Activated gamma-delta T cell treated with Interleukin-2 at 50 U/mL for 16 hours (primary cell): Measurements from ENCODE around the gene SLC2A5.
"Not testable (repeated sequence)": the region's sequence is repeated elsewhere in the genome, so short reads cannot be mapped to it uniquely, and the experiment has no call there.

ENCODE experiments used
- DNase-seq: peaks from one replicate; pipeline ENCODE4 v3.0.0-alpha.2; 2020

SLC2A5 gene

DNA sequence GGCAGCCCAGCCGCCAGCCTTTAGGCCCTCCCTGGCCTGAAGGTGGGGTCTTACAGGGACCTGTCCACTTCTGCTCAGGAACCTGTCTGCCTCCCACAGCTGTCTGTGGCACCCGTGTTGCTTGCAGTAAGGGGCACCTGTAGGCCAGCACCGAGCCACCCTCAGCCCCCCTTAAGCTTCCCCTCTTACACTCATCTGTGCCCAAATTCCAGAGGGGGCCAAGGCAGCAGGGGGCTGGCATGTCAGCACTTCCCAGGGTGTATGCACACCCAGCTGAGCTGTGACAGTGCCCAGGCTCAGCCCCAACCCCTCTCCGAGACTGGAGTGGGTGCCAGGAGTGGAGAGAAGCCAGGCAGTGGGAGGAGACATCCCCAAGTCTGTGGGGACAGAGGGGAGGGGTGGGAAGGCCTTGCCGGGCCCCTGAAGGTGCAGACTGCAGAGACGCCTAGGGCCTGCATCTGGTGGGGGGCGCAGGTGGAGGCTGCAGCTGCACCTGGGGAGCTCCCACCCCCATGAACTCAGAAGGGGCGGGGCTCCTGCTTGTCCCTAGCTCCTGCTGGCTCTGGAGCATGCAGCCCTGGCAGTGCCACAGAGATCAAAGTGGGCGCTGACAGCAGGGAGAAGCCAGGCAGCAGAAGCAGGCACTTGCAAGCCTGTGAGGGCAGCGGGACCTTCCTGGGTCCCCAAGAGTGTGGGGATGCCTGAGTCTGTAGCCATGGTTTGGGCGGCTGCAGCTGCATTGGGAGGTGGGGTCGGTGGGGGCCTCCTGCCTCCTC, 37.8 kb downstream of the SLC2A5 start:
- DNase-seq: no peak

DNA sequence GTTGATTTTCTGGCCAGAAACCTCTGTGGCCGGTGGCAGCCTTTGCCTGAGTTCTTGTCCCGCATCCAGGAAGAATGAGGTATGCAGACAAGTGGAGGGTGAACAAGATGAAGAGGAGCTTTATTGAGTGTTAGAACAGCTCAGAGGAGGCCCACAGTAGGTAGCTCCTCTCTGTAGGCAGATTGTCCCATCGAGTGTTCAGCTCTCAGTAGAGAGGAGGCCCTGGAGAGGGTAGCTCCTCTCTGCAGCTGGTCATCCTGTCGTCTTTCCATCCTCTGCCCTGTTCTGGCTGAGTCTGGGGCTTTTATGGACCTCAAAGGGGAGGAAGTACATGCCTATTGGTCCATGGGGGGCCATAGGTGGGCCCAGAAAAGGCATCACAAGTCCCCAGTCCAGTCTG, 38.4 kb downstream of the SLC2A5 start:
- not testable (repeated sequence) for DNase-seq

DNA sequence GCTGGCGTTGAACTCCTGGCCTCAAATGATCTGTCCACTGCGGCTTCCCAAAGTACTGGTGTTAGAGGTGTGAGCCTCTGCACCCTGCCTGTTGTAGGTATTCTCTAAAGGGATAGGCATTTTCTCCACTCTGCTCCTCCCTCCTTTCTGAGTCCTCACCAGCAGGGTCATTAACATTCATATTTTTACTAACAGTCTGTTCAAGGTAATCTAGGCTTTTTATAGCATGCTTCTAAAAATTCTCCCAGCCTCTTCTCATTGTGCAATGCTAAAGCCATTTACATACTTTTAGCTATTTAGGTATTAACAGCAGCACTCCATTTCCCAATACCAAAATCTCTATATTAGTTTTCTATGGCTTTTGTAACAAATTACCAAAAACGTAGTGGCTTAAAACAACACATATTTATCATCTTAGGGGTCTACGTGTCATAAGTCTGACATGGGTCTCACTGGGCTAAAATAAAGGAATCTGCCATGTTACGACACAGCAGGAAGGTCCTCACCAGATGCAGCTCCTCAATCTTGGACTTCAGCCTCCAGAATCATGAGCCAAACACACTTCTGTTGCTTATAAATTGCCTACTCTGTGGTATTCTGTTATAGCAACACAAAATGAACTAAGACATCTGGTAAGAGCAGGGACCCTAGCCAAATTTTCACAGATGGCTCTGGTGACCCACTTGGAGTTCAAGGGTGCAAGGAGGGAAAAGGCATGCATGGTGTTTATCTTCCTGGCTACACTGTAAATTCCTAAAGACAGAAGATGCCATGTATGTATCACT, 40.3 kb downstream of the SLC2A5 start:
- no peak for DNase-seq

DNA sequence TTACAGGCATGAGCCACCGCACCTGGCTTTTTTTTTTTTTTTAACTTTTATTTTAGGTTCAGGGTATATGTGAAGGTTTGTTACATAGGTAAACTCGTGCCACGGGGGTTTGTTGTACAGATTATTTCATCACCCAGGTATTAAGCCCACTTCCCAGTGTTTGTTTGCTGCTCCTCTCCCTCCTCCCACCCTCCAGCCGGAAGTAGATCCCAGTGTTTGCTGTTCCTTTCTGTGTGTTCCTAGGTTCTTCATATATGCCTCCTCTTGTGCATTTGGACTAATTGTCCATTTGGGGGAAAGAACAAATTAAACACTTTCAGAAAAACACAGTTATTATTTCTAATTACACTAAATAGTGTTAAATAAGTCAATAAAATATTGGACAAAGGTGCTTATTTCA, 42.1 kb downstream of the SLC2A5 start:
- no peak for DNase-seq

DNA sequence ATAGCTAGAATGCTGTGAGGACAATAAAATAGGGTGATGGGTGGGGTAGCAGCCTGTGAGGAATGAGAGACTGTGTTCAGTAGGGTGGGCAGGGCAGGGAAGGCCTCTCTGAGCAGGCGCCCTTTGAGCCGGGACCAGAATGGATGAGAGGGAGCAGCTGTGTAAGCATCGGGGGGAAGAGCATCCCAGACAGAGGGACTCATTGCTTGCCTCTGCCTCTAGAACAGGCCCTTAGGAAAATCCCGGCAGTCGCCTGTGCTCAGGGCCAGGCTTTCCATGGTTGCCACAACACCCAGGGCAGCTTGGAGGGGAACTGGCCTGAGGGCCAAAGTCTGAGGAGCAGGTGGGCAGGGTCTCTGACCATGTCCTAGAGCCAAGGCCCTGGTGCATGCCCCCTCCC, 44.0 kb downstream of the SLC2A5 start:
- no peak for DNase-seq

DNA sequence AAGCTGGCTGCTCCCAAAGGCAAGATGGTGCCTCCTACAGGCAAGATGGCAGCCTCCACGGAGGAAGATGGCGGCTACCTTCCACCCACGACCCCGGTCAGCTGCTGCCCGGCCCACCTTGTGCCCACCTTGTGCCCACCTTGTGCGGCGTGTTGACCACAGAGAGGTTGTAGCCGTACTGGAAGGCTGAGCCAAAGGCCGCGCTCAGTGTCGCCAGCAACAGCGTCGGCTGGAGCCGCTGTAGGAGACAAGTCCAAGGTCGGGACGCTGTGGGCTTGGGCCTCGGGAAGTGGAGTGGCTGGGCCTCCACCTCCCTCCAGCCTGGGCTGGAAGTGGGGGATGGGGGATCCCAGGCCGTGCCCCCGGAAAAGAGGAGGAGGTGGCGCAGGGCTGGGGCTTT, 44.6 kb downstream of the SLC2A5 start:
- DNase-seq: no peak

DNA sequence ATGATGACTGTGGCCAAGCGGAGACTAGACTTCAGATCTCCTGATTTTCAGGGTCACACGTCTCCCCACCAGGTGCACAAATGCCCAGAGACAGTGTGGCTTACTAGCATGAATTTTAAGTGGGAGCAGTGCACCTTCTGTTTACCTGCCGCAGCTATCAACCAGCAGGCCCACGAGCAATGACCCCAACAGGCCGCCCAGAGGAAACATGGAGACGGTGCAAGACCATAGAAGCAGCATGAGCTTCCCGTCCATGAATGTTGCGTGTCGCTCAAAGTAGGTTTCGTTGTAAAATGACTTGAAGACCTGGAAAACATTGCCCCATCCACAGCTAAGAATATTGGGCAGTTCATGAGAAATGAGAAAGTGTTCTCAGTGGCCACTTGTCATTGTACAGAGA, 46.7 kb downstream of the SLC2A5 start:
- no peak for DNase-seq

DNA sequence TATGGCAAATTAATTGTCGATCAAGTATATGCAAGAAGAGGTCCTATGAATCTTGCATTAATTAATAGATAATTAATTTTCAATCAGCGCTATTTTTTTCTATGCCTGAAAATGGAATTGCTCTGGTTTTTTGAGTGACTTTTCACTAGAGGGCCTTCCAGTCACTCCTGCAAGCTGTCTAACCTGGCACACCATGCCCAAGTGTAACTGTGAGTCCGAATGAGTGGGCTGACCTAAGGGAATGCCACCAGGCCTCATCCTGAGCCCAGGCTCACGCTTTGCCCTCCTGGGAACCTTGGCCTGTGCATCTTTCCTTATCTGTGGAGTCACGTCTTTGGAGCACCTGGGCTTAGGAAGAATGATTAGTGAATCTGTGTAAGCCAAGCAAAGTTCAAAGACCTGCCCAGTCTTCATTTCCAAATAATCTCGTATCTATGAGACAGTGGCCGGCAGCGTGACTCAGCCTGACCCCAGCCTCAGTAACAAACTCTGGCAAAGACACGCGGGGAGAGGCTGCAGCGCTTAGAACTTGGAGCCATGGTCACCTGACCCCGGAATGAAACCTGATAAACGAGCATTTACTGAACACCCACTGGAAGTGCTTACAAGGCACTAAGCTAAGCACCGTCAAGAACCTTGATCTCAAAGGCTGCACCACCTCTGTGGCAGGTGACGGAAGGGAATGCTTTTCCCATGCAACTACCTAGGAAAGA, 47.3 kb downstream of the SLC2A5 start:
- not testable (repeated sequence) for DNase-seq

DNA sequence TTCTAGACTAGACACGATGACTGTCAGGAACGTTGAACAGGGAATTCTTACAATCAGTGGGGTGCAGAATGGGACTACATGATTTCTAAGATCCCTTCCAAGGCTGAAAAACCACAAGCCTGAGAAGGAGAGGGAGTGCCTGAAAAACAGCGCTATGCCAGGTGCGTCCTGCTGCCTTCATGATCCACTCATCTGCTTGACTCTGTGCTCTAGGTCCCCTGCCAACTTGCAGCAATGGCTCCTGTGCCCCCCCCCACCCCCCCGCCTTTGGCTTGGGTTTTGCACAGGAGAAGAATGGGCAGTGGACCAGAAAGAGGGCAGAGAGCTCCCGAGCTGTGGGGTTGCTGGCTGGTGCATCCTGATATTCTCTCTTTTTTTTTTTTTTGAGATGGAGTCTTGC, 49.1 kb downstream of the SLC2A5 start:
- no peak for DNase-seq

DNA sequence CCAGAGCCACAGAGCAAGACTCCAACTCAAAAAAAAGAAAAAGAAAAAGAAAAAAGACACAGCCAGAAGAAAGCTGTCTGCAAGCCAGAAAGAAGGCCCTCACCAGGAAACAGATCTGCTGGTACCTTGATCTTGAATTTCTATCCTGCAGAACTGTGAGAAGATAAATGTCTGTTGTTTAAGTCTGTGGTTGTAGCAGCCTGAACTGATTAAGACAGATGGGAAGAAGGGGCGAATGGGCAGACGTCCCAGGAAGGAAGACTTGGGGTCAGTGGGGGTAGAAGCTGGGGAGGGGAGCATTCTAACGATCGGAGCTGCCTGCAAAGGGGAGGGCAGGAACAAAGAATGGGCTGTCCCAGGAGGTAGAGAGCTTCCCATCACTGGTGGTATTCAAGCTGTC, 49.5 kb downstream of the SLC2A5 start:
- DNase-seq: no peak

DNA sequence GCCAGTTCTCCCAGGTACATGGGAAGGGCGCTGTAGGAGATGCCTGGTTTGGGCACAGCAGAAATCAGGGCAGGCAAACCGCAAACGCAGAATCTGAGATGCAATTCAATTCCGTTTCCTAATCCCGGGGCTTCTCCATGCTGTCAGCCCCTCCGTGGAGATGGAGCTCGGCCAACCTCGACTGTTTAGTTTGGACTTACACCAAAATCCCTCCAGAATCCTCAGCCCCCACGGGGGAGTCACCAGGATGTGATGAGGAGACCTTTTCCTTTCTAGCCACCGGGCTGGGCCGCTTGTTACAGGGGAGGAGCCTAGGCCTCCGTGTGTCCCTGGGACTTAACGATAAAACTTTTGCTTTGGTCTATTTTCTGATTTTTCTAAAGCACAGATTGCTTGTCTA, 51.1 kb downstream of the SLC2A5 start:
- DNase-seq: no peak

DNA sequence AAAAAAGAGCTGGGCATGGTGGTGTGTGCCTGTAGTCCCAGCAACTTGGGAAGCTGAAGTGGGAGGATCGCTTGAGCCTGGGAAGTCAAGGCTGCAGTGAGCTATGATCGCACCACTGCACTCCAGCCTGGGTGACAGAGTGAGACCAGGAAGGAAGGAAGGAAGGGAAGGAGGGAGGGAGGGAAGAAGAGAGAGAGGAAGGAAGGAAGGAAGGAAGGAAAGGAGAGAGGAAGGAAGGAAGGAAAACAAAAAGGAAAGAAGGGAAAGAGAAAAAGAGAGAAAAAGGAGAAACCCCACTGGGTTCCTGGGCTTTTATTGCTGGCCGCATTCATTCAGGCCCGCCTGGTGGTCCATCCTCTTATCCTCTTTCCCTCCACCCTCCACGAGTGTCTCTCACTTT, 53.0 kb downstream of the SLC2A5 start:
- no peak for DNase-seq

DNA sequence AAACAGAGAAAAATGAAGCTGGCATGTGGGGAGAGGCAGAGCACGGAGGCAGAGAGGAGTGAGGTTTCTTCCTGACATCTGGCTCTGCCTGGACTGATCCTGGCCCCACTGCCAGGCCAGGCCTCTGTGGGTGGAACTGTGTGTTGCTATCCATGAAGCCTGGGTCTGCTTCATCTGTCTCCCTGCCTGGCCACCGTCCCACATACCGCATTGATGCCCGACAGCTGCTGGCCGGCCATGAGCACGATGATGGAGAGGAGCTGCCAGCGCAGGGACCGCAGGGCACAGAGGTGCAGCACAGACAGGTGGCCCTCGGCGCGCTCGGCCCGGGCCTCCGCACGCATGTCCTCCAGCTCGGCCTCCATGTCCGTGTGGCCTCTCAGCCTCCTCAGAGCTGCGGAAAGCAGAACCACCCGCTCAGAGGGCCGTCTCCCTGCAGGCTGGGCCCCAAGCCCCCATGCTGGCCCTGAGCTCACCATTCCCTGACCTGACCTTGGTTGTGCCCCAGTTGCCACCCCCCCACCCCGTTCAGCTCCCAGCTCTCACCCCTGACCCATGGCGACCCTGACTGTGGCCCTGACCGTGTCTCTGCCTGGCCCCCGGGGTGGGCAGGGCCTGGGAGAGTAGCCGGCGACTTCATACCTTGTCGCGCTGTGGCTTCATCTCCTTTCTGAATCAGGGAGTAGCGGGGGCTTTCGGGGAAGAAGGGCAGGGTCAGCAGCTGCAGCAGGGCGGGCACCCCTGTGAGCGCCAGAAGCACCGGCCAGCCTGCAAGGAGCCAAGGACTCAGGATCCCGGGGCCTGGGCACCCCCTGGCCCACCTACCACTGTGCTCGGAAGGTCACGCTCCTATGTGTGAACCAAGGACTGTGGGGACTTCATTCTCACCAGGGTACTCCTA, 54.7 kb downstream of the SLC2A5 start:
- DNase-seq: no peak

DNA sequence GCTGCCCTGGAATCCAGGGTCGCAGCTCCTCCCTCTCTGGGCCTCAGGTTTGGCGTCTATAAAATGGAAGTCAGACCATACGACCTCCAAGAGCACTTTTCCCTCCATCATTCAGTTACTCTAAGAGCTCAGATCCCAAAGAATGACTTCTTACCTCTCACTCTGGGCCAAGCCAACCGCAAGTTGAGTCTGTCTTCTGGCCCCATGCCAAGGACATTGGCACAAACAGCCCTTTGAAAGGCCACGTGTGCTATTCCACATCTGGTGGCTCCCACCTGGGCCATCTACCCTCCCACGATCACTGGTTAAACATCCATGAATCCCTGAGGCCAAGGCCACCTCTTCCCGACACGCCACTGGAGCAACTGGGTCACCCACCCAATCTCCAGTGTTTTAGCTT, 55.6 kb downstream of the SLC2A5 start:
- no peak for DNase-seq

DNA sequence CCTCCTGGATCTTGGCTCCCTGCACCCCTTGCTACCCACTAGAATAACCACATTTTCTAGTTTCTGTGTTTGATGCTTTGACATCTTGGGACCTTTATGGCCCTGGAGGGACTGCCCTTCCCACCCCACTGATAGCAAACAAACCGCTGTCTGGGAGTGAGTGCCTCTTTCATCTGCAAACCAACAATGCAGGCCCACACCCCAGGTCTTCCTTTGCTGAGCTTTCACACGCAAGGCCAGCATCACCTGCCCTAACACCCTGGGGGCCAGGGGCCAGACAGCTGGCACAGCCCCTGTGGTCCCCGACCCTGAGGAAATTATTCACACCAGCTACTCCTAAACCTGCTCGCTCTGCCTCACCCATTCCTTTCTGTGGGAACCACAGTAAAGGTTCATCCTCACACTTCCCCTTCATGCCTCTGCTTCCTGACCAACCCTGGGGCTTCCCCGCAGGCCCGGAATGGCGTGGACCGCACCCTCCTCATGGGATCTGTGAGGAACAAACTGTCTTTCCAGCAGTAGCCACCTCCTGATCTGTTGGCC, 58.6 kb downstream of the SLC2A5 start:
- no peak for DNase-seq

DNA sequence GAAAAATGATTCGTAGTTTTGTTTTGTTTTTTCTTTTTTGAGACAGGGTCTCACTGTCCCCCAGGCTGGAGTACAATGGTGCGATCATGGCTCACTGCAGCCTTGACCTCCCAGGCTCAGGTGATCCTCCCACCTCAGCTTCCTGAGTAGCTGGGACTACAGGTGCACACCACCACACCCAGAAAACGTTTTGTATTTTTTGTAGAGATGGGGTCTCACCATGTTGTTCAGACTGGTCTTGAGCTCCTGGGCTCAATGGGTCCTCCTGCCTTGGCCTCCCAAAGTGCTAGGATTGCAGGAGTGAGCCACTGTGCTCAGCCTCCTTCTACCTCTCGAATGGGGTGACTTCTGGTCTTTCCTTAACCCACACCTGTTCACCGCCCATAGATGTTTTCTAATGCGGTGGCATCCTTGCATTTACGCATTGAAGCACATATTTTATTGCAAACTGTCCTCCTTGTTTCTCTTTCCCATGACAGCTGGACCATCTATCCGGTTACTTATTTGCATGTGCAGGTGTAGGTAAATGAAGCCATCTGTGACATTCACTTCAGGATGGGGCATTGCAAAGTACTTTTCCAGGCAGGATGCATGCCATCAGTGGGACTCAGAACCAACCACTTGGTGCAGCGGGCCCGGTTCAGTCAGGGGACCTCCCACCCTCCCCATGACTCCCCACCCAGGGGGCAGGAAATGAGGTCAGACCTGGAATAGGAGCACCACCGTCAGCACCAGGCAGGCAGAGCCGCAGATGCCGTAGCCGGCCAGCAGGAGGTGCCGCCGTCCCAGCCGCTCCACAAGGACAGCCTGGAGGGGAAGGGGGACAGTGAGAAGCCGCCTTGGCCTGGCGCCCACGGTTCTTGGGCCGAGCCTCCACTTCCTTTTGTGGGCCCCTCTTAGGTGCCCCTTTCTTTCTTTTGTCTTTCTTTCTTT, 59.7 kb downstream of the SLC2A5 start:
- DNase-seq: no peak

DNA sequence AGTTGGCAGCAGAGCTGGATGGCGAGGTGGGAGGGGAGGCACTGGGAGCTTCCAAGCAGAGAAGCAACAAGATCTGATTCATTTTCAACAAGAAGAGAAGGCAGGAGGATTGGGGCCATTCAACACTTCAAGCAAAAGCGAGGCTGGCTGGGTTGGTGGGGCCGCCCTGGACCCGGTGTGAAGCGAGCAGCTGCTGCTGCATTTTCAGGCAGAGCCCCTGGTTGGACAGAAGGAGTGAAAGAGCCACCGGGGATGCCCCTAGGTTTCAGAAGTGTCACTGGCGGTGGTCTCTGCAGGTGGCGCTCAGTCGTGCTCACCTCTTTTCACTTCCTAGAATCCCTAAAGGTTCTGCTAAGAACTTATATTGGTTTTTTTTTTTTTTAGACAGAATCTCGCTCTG, 61.2 kb downstream of the SLC2A5 start:
- no peak for DNase-seq

DNA sequence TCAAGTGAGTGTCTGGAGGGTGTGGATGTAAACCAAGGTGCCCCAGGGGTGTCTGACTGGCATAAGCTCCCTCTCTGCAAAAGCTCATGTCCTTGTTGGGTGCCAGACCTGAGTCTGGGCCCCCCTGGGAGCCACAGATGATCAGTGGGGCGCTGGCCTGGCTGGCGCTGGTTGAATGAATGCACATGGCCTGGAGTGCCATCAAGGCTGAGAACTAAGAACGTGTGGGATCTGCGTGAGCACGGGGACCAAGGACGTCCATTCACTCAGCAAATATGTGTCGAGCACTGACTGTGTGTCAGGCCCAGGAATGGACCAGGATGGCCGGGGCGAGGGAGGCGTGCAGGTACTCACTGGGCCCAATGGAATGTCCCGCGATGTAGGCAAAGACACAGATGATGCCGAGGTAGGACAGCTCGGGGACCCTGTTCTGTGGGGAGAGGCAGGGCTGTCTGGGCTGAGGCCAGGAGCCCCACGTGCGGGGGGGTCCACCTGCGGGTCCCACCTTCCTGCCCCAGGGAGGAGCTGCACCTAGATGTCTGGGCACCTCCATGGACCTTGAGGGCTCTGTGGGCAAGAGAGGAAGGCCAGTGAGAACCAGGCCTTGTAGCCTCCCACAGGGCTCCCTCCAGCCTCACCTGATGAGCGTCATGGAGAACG, 62.3 kb downstream of the SLC2A5 start:
- DNase-seq: no peak

DNA sequence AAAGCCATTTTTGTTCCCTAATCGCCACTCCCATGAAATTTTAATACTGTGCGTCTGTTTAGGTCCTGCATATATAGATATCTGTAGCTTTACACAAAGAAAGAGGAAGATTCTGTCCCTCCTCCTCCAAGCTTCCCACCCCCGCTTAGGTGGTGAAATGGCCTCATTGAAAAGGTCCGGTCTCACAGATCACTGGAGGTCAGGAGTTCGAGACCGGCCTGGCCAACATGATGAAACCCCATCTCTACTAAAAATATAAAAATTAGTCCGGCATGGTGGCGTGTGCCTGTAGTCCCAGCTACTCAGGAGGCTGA, 64.1 kb downstream of the SLC2A5 start:
- no peak for DNase-seq

DNA sequence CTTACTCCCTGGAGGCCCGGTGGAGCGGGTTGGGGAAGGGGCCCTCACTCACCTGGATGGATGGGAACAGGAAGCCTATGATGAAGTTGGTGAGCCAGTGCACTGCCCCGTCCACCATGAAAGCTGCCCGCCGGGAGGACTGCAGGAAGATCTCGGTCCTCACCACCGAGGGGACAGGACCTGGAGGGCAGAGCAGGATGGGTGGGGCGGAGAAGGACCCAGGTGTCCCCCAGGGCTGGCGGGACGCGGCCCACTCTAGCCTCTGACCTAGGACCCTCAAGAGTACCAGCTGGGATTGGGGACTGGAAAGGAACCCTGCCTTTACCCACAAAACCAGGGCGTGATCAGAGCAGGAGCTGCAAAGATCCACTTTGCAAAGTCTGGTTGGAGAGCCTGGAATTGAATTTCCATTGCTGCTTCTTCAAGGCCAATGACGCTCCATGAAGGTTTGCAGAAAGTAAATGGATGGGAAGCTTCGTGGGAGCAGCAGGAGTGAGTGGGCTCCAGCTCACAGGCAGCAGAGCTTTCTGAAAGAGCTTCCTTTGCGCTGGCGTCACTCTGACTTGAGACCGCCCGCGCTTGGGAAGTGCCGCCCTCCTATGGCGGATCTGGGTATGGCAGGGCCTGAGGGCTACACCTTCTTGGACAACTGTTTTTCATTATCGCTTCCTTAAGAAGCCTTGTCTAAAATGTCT, 64.6 kb downstream of the SLC2A5 start:
- peak; percentile 79 for DNase-seq
